Measurements from ENCODE around the gene MGAT5.

The MGAT5 gene

DNA sequence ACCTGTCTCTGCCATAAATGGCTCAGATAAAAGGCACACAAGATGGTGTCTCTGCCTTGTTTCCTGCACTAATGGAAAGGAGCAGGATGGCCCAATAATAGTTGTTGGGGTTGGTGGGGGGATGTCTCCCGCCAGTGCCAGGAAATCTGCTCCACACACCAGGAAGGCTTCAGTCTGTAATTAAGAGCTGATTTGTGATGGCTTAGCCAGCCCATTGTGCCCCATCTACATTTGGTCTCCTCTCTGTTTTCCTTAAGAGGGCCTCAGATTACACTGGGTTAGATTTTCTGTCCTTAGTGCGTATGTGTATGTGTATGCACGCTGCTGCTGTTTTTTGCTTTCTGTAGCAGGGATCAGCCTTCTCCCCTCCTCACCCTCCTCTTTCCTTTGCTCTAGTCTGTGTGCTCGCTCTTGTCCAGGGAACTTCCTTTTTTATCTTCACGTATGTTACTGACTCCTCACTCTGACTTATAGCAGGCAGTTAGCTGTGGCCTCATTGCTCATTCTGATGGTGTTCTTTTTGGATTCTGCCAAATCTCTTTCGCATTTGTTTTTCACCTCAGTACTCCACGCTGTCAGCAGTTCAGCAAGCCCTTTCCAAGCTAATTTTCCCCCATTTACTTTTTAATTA lies 33.4 kb upstream of the MGAT5 start:
- Histone ChIP-seq H3K36me3 (ENCODE audit: control insufficient read depth in 1 of 2, insufficient read depth in 2 of 2, low read depth in 1 of 2, low read length in 2 of 2) (no peaks in the 10 kb centered on the region), H2AFZ (ENCODE audit: low read depth, low read length) (no peak overlapping the region), H4K91ac (ENCODE audit: low read length) (peak overlapping the region; percentile 7), H3K9me3 (ENCODE audit: control insufficient read depth, low read length) (no peaks in the 10 kb centered on the region), H2BK120ac (ENCODE audit: low read depth, low read length) (peak overlapping the region; percentile 39), H3K23ac (ENCODE audit: low read length in 2 of 2) (no peak overlapping the region), H2AK5ac (ENCODE audit: low read length, severe bottlenecking) (no peak overlapping the region), H3K14ac (ENCODE audit: low read length in 2 of 2) (peak overlapping the region in 1 of 2 experiments; percentile 36), H3K9ac (ENCODE audit: low read length) (no peak overlapping the region), H4K8ac (ENCODE audit: low read length) (peak overlapping the region; percentile 62), H3K27ac (ENCODE audit: low read length, poor library complexity, severe bottlenecking) (no peak overlapping the region), H2BK15ac (ENCODE audit: low read depth, poor library complexity, severe bottlenecking) (no peak overlapping the region), H3K4me3 (ENCODE audit: insufficient read depth in 1 of 2, low read depth in 1 of 2, low read length in 2 of 2) (no peak overlapping the region), H3K79me1 (replicated peaks; ENCODE audit: low read length, poor library complexity, severe bottlenecking) (peaks cover 29% of the 10 kb centered on the region), H3K27me3 (ENCODE audit: control insufficient read depth in 1 of 2, insufficient read depth in 1 of 2, low read length in 2 of 2) (no peaks in the 10 kb centered on the region), H2BK12ac (ENCODE audit: low read length in 2 of 2) (peak overlapping the region in 1 of 2 experiments; percentile 15), H3K4ac (ENCODE audit: low read depth in 1 of 2, low read length in 2 of 2) (no peak overlapping the region), H2BK5ac (ENCODE audit: low read depth, low read length, poor library complexity, severe bottlenecking) (no peak overlapping the region), H3K4me2 (ENCODE audit: low read length, poor library complexity, severe bottlenecking) (no peak overlapping the region), H3K18ac (ENCODE audit: low read depth in 1 of 2, low read length in 2 of 2) (peak overlapping the region in 1 of 2 experiments; percentile 30), H3K4me1 (ENCODE audit: control insufficient read depth, insufficient read depth, low read depth, low read length) (peaks cover 7% of the 10 kb centered on the region)
- peak; percentile 41 for DNase-seq
- WGBS = 54% methylated on average over 7 of the region's 7 CpGs

DNA sequence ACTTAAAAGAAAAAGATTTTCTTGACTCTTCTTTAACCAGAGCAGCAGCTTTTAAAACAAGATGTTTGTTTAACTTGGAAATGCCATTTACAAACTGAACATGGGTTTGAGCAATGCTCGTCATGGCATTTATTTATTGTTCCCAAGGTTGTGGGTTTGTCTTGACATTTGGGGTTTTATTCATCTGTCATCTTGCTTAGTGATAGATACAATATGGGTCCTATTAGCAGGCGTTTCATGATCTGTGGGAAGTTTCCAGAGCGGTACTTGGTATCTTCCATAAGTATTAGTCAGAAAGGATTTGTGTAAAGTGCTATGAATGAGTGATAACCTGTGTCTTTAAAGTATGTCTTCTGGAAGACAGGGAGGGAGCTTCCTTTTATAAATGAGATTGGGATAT lies 29.9 kb upstream of the MGAT5 start:
- Histone ChIP-seq H3K9ac (ENCODE audit: low read length) (no peak overlapping the region), H3K79me1 (replicated peaks; ENCODE audit: low read length, poor library complexity, severe bottlenecking) (peaks cover 36% of the 10 kb centered on the region), H3K36me3 (ENCODE audit: control insufficient read depth in 1 of 2, insufficient read depth in 2 of 2, low read depth in 1 of 2, low read length in 2 of 2) (no peaks in the 10 kb centered on the region), H3K14ac (ENCODE audit: low read length in 2 of 2) (no peak overlapping the region), H3K9me3 (ENCODE audit: control insufficient read depth, low read length) (peaks cover 6% of the 10 kb centered on the region), H3K4me3 (ENCODE audit: insufficient read depth in 1 of 2, low read depth in 1 of 2, low read length in 2 of 2) (no peak overlapping the region), H4K91ac (ENCODE audit: low read length) (no peak overlapping the region), H2BK15ac (ENCODE audit: low read depth, poor library complexity, severe bottlenecking) (no peak overlapping the region), H3K23ac (ENCODE audit: low read length in 2 of 2) (no peak overlapping the region), H3K18ac (ENCODE audit: low read depth in 1 of 2, low read length in 2 of 2) (no peak overlapping the region), H2BK12ac (ENCODE audit: low read length in 2 of 2) (no peak overlapping the region), H3K27me3 (ENCODE audit: control insufficient read depth in 1 of 2, insufficient read depth in 1 of 2, low read length in 2 of 2) (no peaks in the 10 kb centered on the region), H3K4me1 (ENCODE audit: control insufficient read depth, insufficient read depth, low read depth, low read length) (peaks cover 5% of the 10 kb centered on the region), H2AFZ (ENCODE audit: low read depth, low read length) (no peak overlapping the region), H3K4me2 (ENCODE audit: low read length, poor library complexity, severe bottlenecking) (no peak overlapping the region), H3K4ac (ENCODE audit: low read depth in 1 of 2, low read length in 2 of 2) (no peak overlapping the region), H2AK5ac (ENCODE audit: low read length, severe bottlenecking) (no peak overlapping the region), H2BK5ac (ENCODE audit: low read depth, low read length, poor library complexity, severe bottlenecking) (no peak overlapping the region), H4K8ac (ENCODE audit: low read length) (no peak overlapping the region), H2BK120ac (ENCODE audit: low read depth, low read length) (no peak overlapping the region), H3K27ac (ENCODE audit: low read length, poor library complexity, severe bottlenecking) (no peak overlapping the region)
- peak; percentile 78 for DNase-seq
- WGBS = 28% methylated on average over 3 of the region's 3 CpGs

DNA sequence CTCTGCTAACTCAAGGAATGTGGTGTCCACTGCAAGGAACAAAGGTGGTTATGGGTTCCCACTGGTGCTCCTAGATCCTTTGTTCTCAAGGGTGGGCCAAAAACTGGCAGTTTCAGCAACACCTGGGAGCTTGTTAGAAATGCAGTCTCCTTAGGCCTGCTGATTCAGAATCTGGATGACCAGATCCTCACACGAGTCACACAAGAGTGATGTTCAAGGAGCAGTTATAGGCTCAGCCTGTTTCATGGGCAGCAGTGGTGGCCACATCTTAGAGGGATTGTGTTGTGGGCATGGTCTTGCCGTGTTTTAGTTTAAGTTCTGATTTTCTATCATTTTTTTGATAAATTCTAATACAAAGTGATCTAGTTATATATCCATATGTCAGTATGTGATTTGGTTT lies 28.7 kb upstream of the MGAT5 start:
- no peak overlapping the region for H3K4ac ChIP-seq (ENCODE audit: low read depth in 1 of 2, low read length in 2 of 2)
- no peaks in the 10 kb centered on the region for H3K36me3 ChIP-seq (ENCODE audit: control insufficient read depth in 1 of 2, insufficient read depth in 2 of 2, low read depth in 1 of 2, low read length in 2 of 2)
- no peak overlapping the region for H2BK15ac ChIP-seq (ENCODE audit: low read depth, poor library complexity, severe bottlenecking)
- WGBS = 58% methylated on average over 1 of the region's 2 CpGs
- H4K91ac ChIP-seq (ENCODE audit: low read length) = no peak overlapping the region
- no peak overlapping the region for H3K4me2 ChIP-seq (ENCODE audit: low read length, poor library complexity, severe bottlenecking)
- no peak overlapping the region for H3K23ac ChIP-seq (ENCODE audit: low read length in 2 of 2)
- no peak overlapping the region for H2BK12ac ChIP-seq (ENCODE audit: low read length in 2 of 2)
- no peak overlapping the region for H3K27ac ChIP-seq (ENCODE audit: low read length, poor library complexity, severe bottlenecking)
- H3K18ac ChIP-seq (ENCODE audit: low read depth in 1 of 2, low read length in 2 of 2) = peak overlapping the region in 1 of 2 experiments; percentile 28
- no peak overlapping the region for H2BK120ac ChIP-seq (ENCODE audit: low read depth, low read length)
- no peak overlapping the region for H3K14ac ChIP-seq (ENCODE audit: low read length in 2 of 2)
- no peaks in the 10 kb centered on the region for H3K27me3 ChIP-seq (ENCODE audit: control insufficient read depth in 1 of 2, insufficient read depth in 1 of 2, low read length in 2 of 2)
- H4K8ac ChIP-seq (ENCODE audit: low read length) = no peak overlapping the region
- H2AK5ac ChIP-seq (ENCODE audit: low read length, severe bottlenecking) = no peak overlapping the region
- H2BK5ac ChIP-seq (ENCODE audit: low read depth, low read length, poor library complexity, severe bottlenecking) = no peak overlapping the region
- no peak overlapping the region for H3K9ac ChIP-seq (ENCODE audit: low read length)
- H2AFZ ChIP-seq (ENCODE audit: low read depth, low read length) = no peak overlapping the region
- no peak for DNase-seq
- peaks cover 6% of the 10 kb centered on the region for H3K9me3 ChIP-seq (ENCODE audit: control insufficient read depth, low read length)
- peaks cover 34% of the 10 kb centered on the region for H3K79me1 ChIP-seq (replicated peaks; ENCODE audit: low read length, poor library complexity, severe bottlenecking)
- H3K4me1 ChIP-seq (ENCODE audit: control insufficient read depth, insufficient read depth, low read depth, low read length) = peaks cover 2% of the 10 kb centered on the region
- no peak overlapping the region for H3K4me3 ChIP-seq (ENCODE audit: insufficient read depth in 1 of 2, low read depth in 1 of 2, low read length in 2 of 2)

DNA sequence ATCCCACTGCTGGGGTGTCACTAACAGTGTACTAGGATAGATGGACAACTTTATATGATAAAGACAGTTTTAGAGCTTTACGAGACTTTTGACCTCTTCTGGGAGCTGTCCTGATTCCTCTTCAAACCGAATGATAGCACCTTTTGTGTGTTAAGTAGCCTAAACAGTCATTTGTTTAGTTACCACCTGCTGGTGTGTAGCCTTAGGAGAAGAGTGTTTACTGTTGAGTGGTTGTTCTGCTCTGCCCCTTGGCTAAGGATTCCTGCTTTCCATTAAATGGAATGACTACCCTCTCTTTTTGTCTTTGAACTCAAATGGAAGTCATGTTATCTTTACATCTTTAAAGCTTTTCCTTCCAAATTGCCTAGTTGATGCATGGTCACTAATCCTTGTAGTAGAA lies 28.0 kb upstream of the MGAT5 start:
- Histone ChIP-seq H3K4me2 (ENCODE audit: low read length, poor library complexity, severe bottlenecking) (no peak overlapping the region), H2BK15ac (ENCODE audit: low read depth, poor library complexity, severe bottlenecking) (no peak overlapping the region), H3K18ac (ENCODE audit: low read depth in 1 of 2, low read length in 2 of 2) (no peak overlapping the region), H3K23ac (ENCODE audit: low read length in 2 of 2) (no peak overlapping the region), H2BK5ac (ENCODE audit: low read depth, low read length, poor library complexity, severe bottlenecking) (no peak overlapping the region), H2BK12ac (ENCODE audit: low read length in 2 of 2) (no peak overlapping the region), H4K91ac (ENCODE audit: low read length) (no peak overlapping the region), H2AK5ac (ENCODE audit: low read length, severe bottlenecking) (no peak overlapping the region), H3K4me1 (ENCODE audit: control insufficient read depth, insufficient read depth, low read depth, low read length) (peaks cover 2% of the 10 kb centered on the region), H3K14ac (ENCODE audit: low read length in 2 of 2) (no peak overlapping the region), H3K9me3 (ENCODE audit: control insufficient read depth, low read length) (peaks cover 6% of the 10 kb centered on the region), H3K9ac (ENCODE audit: low read length) (no peak overlapping the region), H3K27me3 (ENCODE audit: control insufficient read depth in 1 of 2, insufficient read depth in 1 of 2, low read length in 2 of 2) (no peaks in the 10 kb centered on the region), H3K27ac (ENCODE audit: low read length, poor library complexity, severe bottlenecking) (no peak overlapping the region), H3K36me3 (ENCODE audit: control insufficient read depth in 1 of 2, insufficient read depth in 2 of 2, low read depth in 1 of 2, low read length in 2 of 2) (no peaks in the 10 kb centered on the region), H3K4ac (ENCODE audit: low read depth in 1 of 2, low read length in 2 of 2) (no peak overlapping the region), H4K8ac (ENCODE audit: low read length) (no peak overlapping the region), H3K79me1 (replicated peaks; ENCODE audit: low read length, poor library complexity, severe bottlenecking) (peaks cover 30% of the 10 kb centered on the region), H2AFZ (ENCODE audit: low read depth, low read length) (no peak overlapping the region), H2BK120ac (ENCODE audit: low read depth, low read length) (no peak overlapping the region), H3K4me3 (ENCODE audit: insufficient read depth in 1 of 2, low read depth in 1 of 2, low read length in 2 of 2) (no peak overlapping the region)
- DNase-seq = no peak
- 50% methylated on average over 2 of the region's 2 CpGs for WGBS

All from mesenchymal stem cell (in vitro differentiated cells and primary cell).